Endometrial microvascular endothelial cells (primary cell): ENCODE results near the gene KRTAP5-1. TPM values are rescaled to one million over a fixed set of nuclear protein-coding genes. Genes with fewer than 3 reads are reported as not detected.

Source experiments
- in situ Hi-C: cut with HindIII; loops from 2 replicates; pipeline ENCODE4 v1.10.0; 2017; ENCODE audit warnings: low sequenced_read_pairs, low pct_unique_long_range_greater_than_20kb; ENCODE audit errors: inconsistent ontology term
- total RNA-seq: library from RNA; depleted of rRNA; stranded (reverse); fragments of >200 nt; gene quantifications from one replicate; pipeline ENCODE4 v1.2.3, GENCODE V29; 2015; ENCODE audit errors: inconsistent ontology term

KRTAP5-1 gene
- total RNA-seq, 1 donor from 2014 or later = not detected

DNA sequence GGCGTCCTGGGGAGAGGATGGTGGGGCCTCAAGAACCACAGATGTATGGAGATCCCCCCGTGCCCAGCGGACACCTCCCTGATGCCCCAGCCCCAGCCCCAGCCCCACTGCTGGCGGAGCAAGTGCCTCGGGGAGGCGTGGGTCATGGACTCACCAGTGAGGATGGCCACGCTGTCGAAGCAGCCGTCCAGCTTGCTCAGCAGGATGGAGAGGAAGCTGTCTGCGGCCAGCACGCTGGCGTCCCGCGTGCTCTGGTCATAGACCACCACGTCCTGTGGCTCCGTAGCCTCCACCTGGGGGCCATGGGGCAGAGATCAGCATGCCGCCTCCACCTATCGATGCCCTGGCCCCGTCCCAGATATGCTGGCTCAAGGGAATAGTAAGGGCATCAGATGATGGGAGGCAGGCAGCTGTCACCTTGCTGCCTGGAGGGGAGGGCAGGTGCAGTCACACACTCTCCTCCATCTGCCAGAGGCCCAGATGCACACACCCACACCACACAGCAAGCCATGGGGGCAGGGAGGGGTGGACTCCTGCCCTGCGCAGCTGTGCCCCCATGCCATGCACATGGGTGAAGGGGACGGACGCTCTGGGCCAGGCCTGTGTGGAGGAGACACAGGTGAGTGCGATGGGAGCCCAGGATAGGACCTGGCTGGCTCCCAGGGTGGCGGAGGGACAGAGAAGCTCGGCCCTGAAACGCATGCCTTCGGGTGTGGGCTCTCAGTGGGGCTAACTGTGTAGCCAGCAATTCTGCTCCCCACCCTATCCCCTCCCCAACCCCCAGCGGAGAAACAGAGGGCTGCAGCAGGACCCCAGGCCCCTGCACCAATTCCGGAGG is 21.2 kb downstream of the KRTAP5-1 start:
- in situ Hi-C loops = no loop called here

GRCh38 chr11:1563149-1563638 is 21.9 kb downstream of the KRTAP5-1 start:
- in situ Hi-C loops = no loop called here

- in situ Hi-C loops = no loop called here
These were observed 22.5 kb downstream of the KRTAP5-1 start for GRCh38 chr11:1562469-1563148.

DNA sequence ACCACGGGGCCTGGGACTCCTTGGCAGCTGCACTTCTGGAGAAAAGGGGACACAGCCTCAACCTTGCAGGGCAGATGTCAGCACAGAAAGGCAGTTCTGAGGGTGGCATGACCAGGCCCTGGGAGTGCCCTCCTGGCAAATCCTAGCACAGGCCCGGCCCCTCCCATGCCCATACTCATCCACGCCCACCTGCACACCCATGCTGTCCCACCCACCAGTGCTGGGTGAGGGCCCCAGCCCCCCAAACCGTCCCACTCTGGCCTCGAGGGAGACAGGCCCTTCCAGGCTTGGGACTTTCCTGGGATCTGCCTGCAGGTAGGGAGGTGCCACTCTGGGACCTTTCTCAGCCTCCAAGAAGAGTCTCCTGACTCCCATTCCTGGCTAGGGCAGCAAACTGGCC is 23.1 kb downstream of the KRTAP5-1 start:
- in situ Hi-C loops = no loop called here

- in situ Hi-C loops = no loop called here
These were observed 23.8 kb downstream of the KRTAP5-1 start for GRCh38 chr11:1561266-1561665.

DNA sequence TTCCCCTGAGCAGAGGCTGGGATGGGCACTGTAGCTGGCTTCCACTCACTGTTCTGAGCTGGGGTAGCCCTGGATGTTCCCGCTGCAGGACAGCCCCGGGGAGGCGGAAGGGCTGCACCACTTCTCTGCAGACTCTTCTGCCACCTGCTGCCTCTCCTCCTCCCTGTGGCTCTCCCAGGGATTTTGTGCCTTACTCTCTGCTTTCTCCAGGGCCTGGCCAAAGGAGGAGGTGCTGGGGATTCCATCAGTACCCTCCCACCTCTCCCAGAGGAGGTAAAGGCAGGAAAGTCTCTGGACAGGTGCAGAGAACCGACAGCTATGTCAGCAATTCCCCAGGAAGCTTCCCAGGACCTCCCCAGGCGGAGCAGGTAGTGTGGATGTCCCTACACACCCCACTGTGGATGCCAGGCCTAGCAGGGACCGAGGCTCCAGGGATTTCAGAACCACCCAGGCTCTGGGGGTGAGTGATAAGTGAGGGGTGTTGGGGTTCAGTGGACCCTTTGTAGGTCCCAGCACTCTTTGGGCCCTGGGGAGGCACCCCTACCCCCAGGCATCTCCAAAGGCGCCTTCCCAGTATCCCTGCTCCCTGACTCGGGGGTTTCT is 24.3 kb downstream of the KRTAP5-1 start:
- in situ Hi-C loops = no loop called here

- in situ Hi-C loops = no loop called here
These were observed 25.0 kb downstream of the KRTAP5-1 start for GRCh38 chr11:1560002-1560648.

DNA sequence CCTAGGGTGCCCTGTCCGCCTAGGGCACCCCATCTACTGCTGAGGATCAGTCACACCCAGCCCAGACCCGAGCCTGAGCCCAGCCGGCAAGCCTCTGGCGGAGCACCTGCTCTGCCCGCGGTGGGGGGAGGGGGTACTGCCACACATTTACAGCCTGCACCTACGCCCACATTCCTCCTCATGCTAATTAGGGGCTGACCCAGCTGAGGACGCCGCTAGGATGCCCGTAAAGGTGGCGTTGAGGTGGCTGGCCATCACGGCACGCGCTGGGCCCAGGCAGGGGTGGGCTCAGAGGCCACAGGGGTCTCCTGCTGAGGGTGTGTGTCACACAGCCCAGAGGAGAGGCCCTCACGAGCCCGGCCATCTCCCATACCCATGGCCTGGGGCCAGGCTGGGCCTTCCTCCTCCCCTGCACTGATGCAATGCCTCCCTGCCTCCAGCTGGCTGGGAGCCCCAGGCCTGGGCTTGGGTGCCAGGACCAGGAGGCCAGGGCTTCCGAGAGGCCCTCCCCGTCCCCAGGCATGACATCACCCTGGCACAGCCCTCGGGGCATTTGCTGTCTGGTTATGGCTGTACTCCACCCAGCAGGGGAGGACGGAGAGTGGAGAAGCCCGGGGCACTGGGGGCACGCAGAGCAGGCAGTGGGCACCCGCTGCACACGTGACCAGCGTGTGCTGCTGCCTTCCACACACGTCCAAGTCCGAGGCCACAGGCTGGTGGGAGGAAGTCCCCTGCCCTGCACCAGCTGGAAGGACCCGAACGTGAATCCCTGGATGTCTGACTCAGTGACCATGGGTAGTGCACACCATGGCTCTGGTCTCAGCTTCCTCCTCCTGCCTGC is 25.8 kb downstream of the KRTAP5-1 start:
- in situ Hi-C loops = no loop called here

DNA sequence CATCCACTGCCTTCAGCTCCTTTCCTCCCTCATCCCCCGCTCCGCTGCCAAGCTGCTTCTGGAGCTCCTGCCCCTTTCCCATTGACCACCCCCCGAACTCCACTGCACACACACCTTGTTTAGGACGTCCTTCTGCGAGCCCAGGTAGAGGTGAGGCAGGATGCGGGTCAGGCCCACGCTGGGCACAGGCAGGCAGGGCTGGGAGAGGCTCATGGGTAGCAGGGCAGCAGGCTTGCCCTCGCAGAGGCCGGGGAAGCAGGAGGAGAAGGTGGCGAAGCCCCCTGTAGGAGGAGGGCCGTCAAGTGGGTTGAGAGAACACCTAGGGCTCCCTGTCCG is 26.3 kb downstream of the KRTAP5-1 start:
- in situ Hi-C loops = no loop called here

GRCh38 chr11:1557904-1558774 is 26.9 kb downstream of the KRTAP5-1 start:
- in situ Hi-C loops = no loop called here

DNA sequence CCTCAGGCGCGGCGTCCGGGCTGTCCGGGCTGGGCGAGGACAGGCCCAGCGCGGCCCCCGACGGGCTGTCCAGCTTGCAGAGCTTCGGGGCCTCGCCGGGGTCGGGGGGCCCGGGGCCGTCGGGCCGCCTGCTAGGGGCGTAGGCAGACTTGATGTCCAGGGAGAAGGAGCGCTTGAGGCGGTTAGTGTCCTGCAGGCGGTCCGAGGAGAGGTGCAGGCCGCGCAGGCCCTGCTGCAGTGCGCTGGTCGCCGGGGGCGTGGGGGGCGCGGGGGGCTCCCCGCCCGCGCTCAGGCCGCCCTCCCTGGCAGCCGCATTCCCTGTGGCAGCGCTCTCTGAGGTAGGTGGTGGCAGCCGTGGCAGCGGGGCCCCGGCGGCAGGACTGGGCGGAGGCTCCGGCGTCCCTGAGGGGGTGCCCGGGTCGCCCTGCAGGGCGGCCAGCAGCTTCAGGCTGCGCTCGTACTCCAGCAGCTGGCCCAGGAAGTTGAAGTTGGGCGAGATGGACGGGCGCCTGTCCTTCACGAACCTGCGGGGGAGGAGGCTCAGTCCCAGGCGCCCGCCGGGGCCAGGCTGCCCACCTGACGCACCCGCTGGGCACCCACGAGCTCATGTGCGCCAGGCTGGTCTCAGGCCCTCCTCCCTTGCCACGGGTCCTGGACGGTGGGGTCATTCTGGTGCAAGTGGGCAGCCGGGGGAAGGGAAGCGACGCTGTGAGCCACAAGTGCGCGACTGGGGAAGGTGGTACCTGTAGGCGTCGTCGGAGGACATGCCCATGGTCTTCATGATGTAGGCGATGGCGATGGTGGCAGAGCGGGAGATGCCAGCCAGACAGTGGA is 27.8 kb downstream of the KRTAP5-1 start:
- in situ Hi-C loops = no loop called here

DNA sequence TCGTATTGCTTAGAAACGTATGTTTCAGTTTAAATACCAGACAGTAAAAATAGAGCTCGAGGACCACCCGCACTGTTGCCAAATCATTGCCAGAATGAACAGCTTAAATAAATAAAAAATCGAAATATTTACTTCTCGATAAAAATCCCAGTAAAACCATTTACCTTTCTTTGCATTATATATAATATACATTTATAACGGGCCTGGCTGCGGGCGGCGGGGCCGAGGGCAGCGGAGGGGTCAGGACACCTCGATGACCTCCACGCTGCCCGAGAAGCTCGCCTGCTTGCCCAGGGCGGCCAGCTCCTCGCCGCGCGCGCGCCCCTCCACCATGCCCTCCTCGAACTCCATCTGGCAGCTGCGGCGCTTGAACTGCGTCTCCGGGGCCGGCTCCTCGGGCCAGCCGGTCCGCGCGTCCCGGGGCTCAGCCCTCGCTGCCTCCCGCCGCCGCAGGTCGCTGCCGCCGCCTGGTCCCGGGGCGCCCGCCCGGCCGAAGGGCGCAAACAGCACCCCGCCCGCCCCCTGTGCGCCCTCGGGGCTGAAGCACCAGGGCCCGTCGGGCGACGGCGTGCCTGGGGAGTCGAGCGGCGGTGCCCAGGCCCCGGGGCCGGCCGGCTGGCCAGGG is 28.7 kb downstream of the KRTAP5-1 start:
- in situ Hi-C loops = no loop called here

- in situ Hi-C loops = no loop called here
These were observed 29.4 kb downstream of the KRTAP5-1 start for GRCh38 chr11:1555713-1556153.

DNA sequence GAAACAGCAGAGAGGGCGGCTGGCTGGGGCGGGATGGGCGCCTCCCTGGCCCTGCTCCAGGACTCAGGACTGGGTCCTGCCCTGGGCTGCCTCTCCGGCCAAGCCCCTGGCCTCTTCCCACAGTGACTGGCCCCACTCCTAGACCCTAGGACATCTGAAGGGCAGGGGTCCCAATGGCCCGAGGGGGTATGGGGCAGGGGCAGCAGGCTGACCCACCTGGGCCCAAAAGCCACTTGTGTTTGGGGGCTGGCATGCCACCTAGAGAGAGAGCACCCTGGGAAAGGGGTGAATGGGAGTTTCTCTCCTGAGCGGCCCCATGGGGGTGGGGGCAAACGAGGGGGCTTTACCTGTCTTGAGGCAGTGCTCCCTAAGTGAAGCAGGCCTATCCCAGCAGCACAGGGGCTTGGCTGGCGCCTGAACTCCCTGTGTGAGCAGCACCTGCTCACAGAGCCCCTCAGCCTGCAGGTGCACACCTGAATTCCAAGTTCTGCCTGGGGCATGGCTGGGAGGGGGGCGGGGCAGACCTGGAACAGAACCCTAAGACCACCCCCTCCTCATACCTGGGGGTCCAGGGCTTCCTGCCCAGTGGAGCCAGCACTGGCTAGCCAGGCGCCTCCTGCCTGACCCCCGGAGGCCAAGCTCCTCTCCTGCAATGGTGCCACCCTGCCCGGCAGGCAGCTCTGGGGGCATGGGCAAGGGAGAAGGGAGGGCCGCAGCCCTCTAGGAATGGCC is 29.9 kb downstream of the KRTAP5-1 start:
- in situ Hi-C loops = no loop called here

- in situ Hi-C loops = no loop called here
These were observed 31.1 kb downstream of the KRTAP5-1 start for GRCh38 chr11:1553808-1554594.
